HG02840 (cell line): ENCODE results near the gene ZNF281.
"Not testable (repeated sequence)": the region's sequence is repeated elsewhere in the genome, so short reads cannot be mapped to it uniquely, and the experiment has no call there.

ENCODE experiments used
- ATAC-seq: cut with Tn5 transposase; IDR thresholded peaks from one replicate; pipeline ENCODE4 v1.9.1; 2021; ENCODE audit warnings: mild to moderate bottlenecking, moderate library complexity, moderate number of reproducible peaks; ENCODE audit not compliant: unreplicated experiment, low FRiP score

Gene ZNF281

DNA sequence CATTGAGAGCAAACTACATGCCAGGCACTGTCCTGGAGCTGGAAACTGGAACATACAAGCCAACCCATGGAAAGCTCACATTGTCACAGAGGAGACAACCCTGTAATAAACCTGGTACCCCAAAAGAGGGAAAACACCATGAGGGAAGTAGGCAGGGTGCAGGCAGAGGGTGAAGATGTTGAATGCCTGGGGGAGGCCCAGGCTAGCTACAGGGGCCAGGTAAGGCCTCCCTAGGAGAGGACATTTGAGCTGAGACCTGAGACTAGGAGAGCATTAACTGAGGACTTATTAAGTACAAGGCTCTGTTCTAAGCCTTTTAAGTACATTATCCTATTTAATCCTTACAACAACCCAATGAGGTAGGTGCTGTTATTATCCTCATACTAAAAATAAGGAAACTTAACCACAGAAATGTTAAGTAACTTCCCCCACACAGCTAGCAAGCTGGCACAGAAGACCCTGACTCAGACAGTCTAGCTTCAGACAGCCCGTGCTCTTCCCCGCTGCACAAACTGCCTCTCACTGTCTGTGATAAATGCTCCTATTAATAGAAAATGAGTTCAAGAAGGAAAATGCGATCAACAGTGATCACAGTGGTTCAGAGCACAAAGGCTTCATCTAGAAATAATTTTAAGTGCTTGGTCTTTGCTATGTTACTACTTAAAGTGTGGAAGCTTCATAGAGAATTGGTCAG is 41.8 kb downstream of the ZNF281 start:
- ATAC-seq = no peak

DNA sequence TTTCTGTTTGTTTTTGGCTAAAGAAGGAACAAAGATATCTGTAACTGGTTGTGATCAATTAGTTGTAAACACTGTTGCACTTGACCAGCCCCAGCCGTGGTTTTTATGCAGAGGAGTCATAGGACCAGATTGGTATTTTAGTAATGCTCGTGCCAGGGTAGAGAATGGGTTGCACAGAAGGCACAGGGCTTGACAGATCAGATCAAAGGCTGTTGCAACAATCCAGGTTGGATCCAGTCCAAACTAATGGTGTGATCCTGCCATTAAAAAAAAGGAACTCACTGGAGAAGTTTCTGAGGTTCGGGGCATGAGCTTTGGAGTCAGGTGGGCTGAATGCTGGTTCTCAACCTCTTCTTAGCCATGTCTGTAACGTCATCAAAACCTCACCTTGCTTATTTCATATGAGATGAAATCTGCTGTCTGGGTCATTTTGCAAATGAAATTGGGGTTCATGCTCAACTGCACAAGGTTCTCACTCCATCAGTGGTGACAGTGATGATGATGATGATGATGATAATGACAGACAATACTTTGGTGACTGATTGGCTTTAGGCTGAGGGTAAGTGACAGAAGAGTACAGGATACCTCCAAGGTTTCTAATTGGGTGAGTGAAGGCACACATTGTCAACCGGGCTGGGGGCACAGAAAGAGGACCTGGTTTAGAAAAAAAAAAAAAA is 43.1 kb downstream of the ZNF281 start:
- no peak for ATAC-seq

DNA sequence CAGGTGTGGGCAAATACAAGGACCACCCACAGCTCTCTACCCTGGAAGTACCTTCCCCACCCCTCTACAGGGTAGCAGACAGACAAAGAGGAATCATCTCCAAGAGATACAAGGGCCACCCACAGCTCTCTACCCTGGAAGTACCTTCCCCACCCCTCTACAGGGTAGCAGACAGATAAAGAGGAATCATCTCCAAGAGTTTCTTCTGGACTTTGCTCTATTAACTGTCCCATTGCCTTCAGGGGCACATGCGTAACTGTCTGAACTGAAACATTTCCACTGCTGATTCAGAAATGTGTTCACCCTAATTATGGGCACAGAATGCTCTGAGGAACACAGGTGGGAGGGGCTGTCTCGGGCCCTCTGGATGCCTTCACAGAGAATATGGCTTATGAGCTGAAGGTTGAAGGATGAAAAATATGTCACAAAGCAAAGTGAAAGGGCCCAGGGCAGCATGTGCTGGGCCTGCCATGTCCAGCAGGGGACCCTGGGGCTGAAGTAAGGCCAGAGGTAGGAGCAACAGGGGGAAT is 43.9 kb downstream of the ZNF281 start:
- ATAC-seq = no peak

DNA sequence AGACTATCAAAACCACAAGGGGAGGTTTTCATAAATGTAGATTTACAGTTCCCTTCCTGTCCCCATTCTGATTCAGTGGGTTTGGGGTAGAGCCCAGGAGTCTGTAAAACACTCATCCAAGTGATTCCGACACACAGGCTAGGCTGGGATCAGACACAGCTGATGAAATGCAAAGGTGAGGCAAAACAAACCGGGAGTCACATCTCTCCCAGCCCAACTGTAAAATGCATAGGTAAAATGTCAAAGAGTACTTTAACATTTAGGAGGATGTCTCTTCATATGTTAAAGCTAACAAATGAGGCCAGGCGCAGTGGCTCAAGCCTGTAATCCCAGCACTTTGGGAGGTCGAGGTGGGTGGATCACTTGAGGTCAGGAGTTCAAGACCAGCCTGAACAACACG is 45.0 kb downstream of the ZNF281 start:
- ATAC-seq = no peak

DNA sequence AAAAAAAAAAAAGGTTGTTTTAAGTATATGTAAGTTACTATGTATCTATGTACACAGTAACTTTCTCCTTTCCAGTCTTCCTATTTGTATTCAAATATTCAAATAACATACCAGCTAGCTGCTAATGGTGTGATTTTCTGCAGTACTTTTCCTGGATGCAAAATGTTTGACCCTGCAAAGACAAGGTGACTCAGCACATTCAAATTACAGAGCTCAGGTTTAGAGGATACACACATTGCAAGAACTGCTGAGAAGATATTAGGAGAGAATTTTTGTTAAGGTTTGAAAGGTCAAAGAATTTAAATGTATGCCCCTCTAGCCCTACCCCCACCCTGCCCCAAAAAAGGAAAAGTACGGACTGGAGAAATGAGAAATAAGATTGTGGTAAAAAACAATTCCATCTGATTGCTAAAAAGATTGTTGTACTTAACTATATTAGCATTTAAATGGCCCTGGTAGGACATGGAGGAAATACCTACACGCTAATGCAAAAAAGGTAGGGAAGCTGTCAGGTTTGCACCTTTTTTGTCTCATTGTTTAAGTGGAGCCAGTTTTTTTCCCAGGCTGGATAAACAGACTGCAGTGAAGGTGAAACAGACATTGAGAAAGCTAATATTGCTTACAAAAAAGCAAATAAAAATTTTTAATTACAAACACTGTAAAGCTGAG is 45.6 kb downstream of the ZNF281 start:
- ATAC-seq = no peak

GRCh38 chr1:200363264-200363933 is 46.4 kb downstream of the ZNF281 start:
- ATAC-seq = no peak

DNA sequence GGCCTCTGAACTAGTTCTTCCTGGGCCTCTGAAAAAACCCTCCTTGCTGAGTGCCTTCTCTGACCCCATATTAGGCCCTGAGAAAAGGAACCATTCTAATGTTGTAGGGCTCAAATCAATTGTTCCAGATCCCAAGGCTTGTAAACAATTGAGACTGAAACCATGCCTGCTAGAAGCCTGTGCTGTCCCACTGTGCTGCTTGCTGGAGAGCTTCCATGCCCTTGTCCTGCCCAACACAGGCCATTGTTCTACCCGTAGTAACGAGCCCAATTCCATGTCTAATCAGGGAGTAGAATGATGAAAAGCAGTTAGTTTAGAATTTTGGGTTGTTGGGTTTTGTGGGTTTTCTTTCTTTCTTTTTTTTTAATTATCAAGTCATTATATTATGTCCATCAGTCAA is 47.4 kb downstream of the ZNF281 start:
- no peak for ATAC-seq

DNA sequence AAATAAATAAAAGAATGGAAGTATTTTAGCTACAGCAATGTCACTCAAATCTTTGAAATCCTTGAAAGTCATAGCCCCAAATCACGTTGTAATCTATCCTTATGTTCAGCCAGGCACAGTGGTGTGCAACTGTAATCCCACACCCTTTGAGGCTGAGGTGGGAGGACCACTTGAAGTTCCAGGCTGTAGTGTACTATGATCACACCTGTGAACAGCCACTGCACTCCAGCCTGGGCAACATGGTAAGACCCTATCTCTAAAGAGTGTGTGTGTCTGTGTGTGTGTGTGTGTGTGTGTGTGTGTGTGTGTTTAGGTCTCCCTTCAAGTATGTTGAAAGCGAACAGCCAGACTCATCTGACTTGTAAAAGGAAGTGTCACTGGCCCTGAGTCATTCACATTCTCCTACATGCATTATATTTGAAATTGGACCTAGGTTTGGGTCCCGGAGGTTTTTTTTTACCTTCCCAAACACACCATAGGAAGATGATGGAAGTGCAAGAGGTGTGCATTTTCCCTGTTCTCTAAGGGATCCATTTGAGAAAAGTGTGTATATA is 50.1 kb downstream of the ZNF281 start:
- no peak for ATAC-seq

GRCh38 chr1:200357925-200358324 is 51.9 kb downstream of the ZNF281 start:
- not testable (repeated sequence) for ATAC-seq

GRCh38 chr1:200355801-200356200 is 54.0 kb downstream of the ZNF281 start:
- ATAC-seq = no peak
